Measurements from ENCODE around the gene IRF7. TPM values are rescaled to one million over a fixed set of nuclear protein-coding genes. Genes with fewer than 3 reads are reported as not detected.
"Not testable (repeated sequence)": the region's sequence is repeated elsewhere in the genome, so short reads cannot be mapped to it uniquely, and the experiment has no call there.

The IRF7 gene
- total RNA-seq, 2 experiments from 2014 or later = 83.2 to 92.7 TPM

- Mint-ChIP-seq H3K4me3 (peak overlapping the region; percentile 88), H3K9me3 (no peaks in the 10 kb centered on the region), H3K4me1 (ENCODE audit: low read depth) (peaks cover 51% of the 10 kb centered on the region), H3K27ac (no peak overlapping the region), H3K27me3 (ENCODE audit: low read depth) (peaks cover 6% of the 10 kb centered on the region), H3K36me3 (ENCODE audit: low read depth) (peaks cover 10% of the 10 kb centered on the region)
- DNase-seq = no peak
- CTCF ChIA-PET = interaction anchor here (0.6 to 1.2 kb wide), 2 partner anchors 9 to 57 kb away, joined by 3 to 4 read pairs; no protein-coding TSS in a partner anchor
- intact Hi-C loops (cut with micrococcal nuclease) = loop anchor here (5.0 kb wide), 1 partner anchor 219 kb away; the partner anchor contains the start of gene SLC25A22
Measured at GRCh38 chr11:578276-579035, 37.3 kb downstream of the IRF7 start.

DNA sequence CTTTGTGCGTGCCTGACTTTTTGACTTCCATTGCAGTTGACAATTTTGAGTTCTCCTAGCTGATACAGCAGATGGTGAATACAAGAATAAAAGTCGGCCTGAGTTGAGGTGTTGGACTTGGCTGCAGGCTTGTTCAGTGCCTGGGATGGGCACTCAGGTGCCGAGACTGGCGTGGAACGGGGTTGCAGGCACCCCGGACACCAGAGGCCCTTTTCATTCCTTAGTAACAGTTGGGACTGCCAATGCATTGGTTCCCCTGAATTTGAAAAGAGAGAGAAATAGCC lies 38.2 kb downstream of the IRF7 start:
- Mint-ChIP-seq H3K27ac (peak overlapping the region; percentile 56), H3K9me3 (no peaks in the 10 kb centered on the region), H3K36me3 (ENCODE audit: low read depth) (peaks cover 9% of the 10 kb centered on the region), H3K27me3 (ENCODE audit: low read depth) (peaks cover 6% of the 10 kb centered on the region), H3K4me1 (ENCODE audit: low read depth) (peaks cover 51% of the 10 kb centered on the region), H3K4me3 (peak overlapping the region; percentile 88)
- intact Hi-C loops (cut with micrococcal nuclease) = loop anchor here (2.0 to 5.0 kb wide), 3 partner anchors 37 to 220 kb away; partner anchors contain the start of genes IRF7 and SLC25A22
- DNase-seq = no peak
- CTCF ChIA-PET = no interaction called here

GRCh38 chr11:576811-577610 lies 38.7 kb downstream of the IRF7 start:
- peaks cover 6% of the 10 kb centered on the region for H3K27me3 Mint-ChIP-seq (ENCODE audit: low read depth)
- peaks cover 51% of the 10 kb centered on the region for H3K4me1 Mint-ChIP-seq (ENCODE audit: low read depth)
- H3K27ac Mint-ChIP-seq = peak overlapping the region; percentile 75
- no peak for DNase-seq
- intact Hi-C loops (cut with micrococcal nuclease) = loop anchor here (1.0 to 5.0 kb wide), 8 partner anchors 9 to 220 kb away; partner anchors contain the start of genes HRAS, IRF7, LMNTD2 and RASSF7
- H3K4me3 Mint-ChIP-seq = peak overlapping the region; percentile 88
- H3K9me3 Mint-ChIP-seq = no peaks in the 10 kb centered on the region
- CTCF ChIA-PET = no interaction called here
- peaks cover 9% of the 10 kb centered on the region for H3K36me3 Mint-ChIP-seq (ENCODE audit: low read depth)

GRCh38 chr11:575996-576768 lies 39.6 kb downstream of the IRF7 start, which contains the start of gene PHRF1:
PHRF1 (plus strand) TSS chr11:576470; CDS start chr11:581513, 5,043 bp downstream.
- DNase-seq = peak; percentile 96
- H3K27ac Mint-ChIP-seq = peak within 1 kb of the TSS; percentile 99
- CTCF ChIA-PET = interaction anchor here (1.1 kb wide), 1 partner anchor 151 kb away, joined by 4 read pairs; no protein-coding TSS in a partner anchor
- H3K27me3 Mint-ChIP-seq (ENCODE audit: low read depth) = peaks cover 6% of the 10 kb centered on the region
- intact Hi-C loops (cut with micrococcal nuclease) = loop anchor here (1.0 to 5.0 kb wide), 8 partner anchors 8 to 221 kb away; partner anchors contain the start of genes HRAS, IRF7, LMNTD2 and RASSF7
- H3K4me1 Mint-ChIP-seq (ENCODE audit: low read depth) = peaks cover 48% of the 10 kb centered on the region
- no peaks in the 10 kb centered on the region for H3K9me3 Mint-ChIP-seq
- H3K4me3 Mint-ChIP-seq = peak within 1 kb of the TSS; percentile 88
- H3K36me3 Mint-ChIP-seq (ENCODE audit: low read depth) = peaks cover 5% of the 10 kb centered on the region

DNA sequence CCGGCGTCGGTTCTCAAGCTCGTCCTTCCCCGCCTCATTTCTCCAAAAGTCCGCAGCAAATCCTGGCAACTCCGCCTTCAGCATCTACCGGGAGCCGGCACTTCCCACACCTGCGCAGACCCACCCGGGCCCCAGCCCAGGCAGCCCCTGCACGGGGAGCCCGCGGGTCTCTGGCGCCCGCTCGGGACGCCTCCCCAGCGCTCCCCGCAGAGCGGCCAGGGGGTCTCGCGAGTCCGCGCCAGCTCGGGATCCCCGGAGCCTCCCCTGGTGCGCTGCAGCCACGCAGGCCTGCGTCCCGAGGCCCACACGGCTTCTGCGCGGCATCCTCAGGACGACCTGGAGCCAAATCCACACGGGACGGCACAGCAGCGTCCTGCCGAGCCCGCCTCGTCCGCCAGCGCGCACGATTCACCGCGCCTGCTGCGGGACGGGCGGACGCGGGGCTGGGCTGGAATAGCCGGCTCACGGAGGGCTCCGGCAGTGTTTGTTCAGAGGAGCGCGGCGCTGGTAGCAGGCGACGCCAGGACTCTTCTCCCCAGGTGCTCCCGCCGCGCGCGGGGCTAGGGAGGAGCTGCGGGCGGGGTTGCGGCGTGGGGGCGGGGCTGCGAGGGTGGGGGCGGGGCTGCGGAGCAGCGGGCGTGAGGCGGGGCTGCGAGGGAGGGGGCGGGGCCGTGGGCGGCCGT lies 40.3 kb downstream of the IRF7 start:
- intact Hi-C loops (cut with micrococcal nuclease) = loop anchor here (5.0 kb wide), 1 partner anchor 222 kb away; the partner anchor contains the start of gene SLC25A22
- CTCF ChIA-PET = interaction anchor here (1.1 kb wide), 1 partner anchor 151 kb away, joined by 4 read pairs; no protein-coding TSS in a partner anchor
- H3K4me3 Mint-ChIP-seq = peak overlapping the region; percentile 77
- peaks cover 3% of the 10 kb centered on the region for H3K36me3 Mint-ChIP-seq (ENCODE audit: low read depth)
- H3K27ac Mint-ChIP-seq = no peak overlapping the region
- no peak for DNase-seq
- peaks cover 6% of the 10 kb centered on the region for H3K27me3 Mint-ChIP-seq (ENCODE audit: low read depth)
- H3K9me3 Mint-ChIP-seq = no peaks in the 10 kb centered on the region
- H3K4me1 Mint-ChIP-seq (ENCODE audit: low read depth) = peaks cover 46% of the 10 kb centered on the region

- Mint-ChIP-seq H3K27ac (no peak overlapping the region), H3K4me3 (peak overlapping the region; percentile 77), H3K4me1 (ENCODE audit: low read depth) (peaks cover 41% of the 10 kb centered on the region), H3K9me3 (no peaks in the 10 kb centered on the region), H3K27me3 (ENCODE audit: low read depth) (peaks cover 6% of the 10 kb centered on the region), H3K36me3 (ENCODE audit: low read depth) (peaks cover 3% of the 10 kb centered on the region)
- DNase-seq = peak; percentile 31
- intact Hi-C loops (cut with micrococcal nuclease) = loop anchor here (5.0 kb wide), 1 partner anchor 223 kb away; the partner anchor contains the start of gene SLC25A22
- CTCF ChIA-PET = no interaction called here
Measured at GRCh38 chr11:574632-575312, 41.0 kb downstream of the IRF7 start.

DNA sequence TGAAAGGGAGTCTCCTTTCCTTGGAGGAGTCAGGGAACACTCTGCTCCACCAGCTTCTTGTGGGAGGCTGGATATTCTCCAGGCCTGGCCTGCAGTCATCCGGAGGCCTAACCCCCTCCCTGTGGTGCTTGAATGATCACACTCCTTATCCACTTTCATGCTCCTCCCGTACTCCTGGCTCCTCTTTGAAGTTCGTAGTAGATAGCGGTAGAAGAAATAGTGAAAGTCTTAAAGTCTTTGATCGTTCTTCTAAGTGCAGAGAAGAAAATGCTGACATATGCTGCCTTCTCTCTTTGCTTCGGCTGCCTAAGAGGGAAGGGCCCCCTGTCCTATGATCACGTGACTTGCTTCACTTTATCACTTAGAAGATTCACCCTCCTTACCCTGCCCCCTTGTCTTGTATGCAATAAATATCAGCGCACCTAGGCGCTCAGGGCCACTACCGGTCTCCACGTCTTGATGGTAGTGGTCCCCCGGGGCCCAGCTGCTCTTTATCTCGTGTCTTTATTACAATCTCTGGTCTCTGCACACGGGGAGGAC lies 41.6 kb downstream of the IRF7 start:
- Mint-ChIP-seq H3K4me3 (peak overlapping the region; percentile 77), H3K4me1 (ENCODE audit: low read depth) (peaks cover 35% of the 10 kb centered on the region)
- H3K27ac Mint-ChIP-seq; intact Hi-C loops (cut with micrococcal nuclease); H3K27me3 Mint-ChIP-seq (ENCODE audit: low read depth); H3K36me3 Mint-ChIP-seq (ENCODE audit: low read depth); CTCF ChIA-PET; H3K9me3 Mint-ChIP-seq: not testable (repeated sequence)
- DNase-seq = peak; percentile 35

GRCh38 chr11:573146-573759 lies 42.5 kb downstream of the IRF7 start:
- peaks cover 6% of the 10 kb centered on the region for H3K27me3 Mint-ChIP-seq (ENCODE audit: low read depth)
- no peak overlapping the region for H3K27ac Mint-ChIP-seq
- no peak overlapping the region for H3K4me3 Mint-ChIP-seq
- H3K9me3 Mint-ChIP-seq = no peaks in the 10 kb centered on the region
- H3K36me3 Mint-ChIP-seq (ENCODE audit: low read depth) = peaks cover 2% of the 10 kb centered on the region
- CTCF ChIA-PET = no interaction called here
- peaks cover 26% of the 10 kb centered on the region for H3K4me1 Mint-ChIP-seq (ENCODE audit: low read depth)
- intact Hi-C loops (cut with micrococcal nuclease) = no loop called here
- DNase-seq = no peak

- no peak overlapping the region for H3K27ac Mint-ChIP-seq
- no peak for DNase-seq
- H3K27me3 Mint-ChIP-seq (ENCODE audit: low read depth) = peaks cover 6% of the 10 kb centered on the region
- no peak overlapping the region for H3K4me3 Mint-ChIP-seq
- H3K4me1 Mint-ChIP-seq (ENCODE audit: low read depth) = peaks cover 16% of the 10 kb centered on the region
- CTCF ChIA-PET = no interaction called here
- no peaks in the 10 kb centered on the region for H3K36me3 Mint-ChIP-seq (ENCODE audit: low read depth)
- H3K9me3 Mint-ChIP-seq = no peaks in the 10 kb centered on the region
- intact Hi-C loops (cut with micrococcal nuclease) = no loop called here
Measured at GRCh38 chr11:571802-572185, 44.0 kb downstream of the IRF7 start.

GRCh38 chr11:569158-569885 lies 46.4 kb downstream of the IRF7 start:
- intact Hi-C loops (cut with micrococcal nuclease) = loop anchor here (2.0 kb wide), 1 partner anchor 19 kb away; no protein-coding TSS in a partner anchor
- CTCF ChIA-PET = no interaction called here
- Mint-ChIP-seq H3K4me3 (peak overlapping the region; percentile 71), H3K27me3 (ENCODE audit: low read depth) (no peaks in the 10 kb centered on the region), H3K36me3 (ENCODE audit: low read depth) (no peaks in the 10 kb centered on the region), H3K27ac (no peak overlapping the region), H3K4me1 (ENCODE audit: low read depth) (peaks cover 7% of the 10 kb centered on the region), H3K9me3 (no peaks in the 10 kb centered on the region)
- DNase-seq = no peak
